HG02678 (cell line): Measurements from ENCODE around the gene UBE2R2.
"Not testable (repeated sequence)": the region's sequence is repeated elsewhere in the genome, so short reads cannot be mapped to it uniquely, and the experiment has no call there.

ENCODE experiments used
- ATAC-seq: cut with Tn5 transposase; IDR thresholded peaks from one replicate; pipeline ENCODE4 v1.9.1; 2021; ENCODE audit warnings: mild to moderate bottlenecking, moderate library complexity; ENCODE audit not compliant: unreplicated experiment

Gene UBE2R2

DNA sequence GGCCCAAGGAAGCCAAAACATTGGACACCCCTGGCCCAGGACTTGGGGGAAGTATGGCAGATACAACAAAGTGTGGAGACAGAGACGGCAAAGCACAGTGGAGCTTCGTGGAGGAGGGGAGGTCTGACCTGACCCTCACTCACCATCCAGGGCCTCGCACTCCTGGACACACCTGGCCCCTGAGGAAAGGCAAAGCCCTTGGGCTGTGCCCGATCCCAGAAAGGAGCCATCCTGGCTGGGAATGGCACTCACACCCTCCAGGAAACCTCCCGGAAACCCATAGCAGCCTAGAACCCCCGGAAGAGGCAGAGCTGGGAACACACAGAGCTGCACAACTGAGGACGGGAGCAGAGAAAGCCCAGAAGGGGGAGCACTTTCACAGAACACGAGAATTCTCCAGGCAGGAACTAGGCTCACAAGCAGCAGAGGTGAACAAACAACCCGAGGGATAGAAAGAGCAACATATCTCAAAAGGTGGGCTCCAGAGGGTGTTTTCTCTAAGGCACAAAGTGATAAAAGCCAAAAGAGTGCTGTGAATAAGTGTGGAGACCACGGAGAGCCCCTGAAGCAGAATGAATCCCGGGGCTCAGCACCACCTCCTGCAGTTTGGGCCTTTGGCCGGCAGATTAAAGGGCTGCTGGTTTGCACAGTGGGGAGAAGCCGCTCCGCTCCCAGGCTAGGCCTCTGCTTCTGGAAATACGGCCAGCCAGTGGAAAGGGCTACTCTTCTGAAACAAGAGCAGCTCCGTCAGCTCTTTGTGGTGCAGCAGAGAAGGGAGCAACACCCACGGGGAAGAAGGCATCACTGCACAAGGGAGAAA lies 108.2 kb downstream of the UBE2R2 start:
- no peak for ATAC-seq

DNA sequence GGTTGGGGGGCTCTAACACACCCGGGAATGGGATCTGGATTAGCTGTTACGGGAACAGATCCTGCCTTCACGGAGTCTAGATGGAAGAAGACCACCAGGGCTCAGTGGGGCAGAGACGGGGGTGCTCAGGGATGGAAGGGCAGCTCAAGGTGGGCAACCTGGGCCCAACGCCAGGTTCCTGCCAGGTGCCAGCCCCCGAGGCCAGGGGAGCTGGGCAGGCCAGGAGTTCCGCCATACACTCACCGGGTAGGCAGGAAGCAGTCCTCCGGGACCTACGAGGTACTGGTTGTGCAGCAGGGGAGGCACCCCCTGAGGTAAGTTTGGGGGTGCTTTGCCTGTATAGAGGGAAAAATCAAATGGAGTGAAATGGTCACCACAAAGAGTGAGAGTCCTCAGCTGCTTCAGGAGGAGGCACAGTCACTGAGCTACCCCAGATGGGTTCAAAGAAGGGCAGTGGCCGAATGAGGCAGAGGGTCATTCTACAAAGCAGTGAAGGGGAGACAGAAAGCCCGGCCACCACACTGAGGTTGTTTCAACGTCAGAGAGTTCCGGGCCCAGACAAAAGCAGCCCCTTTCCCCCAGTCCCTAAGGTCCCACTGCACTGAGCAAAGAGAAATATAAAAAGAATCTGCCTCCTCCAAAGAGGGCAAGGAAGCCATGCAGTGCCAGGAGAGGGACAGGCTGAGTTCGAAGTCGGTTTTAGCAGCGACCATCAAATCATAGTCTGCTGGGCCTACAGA lies 110.0 kb downstream of the UBE2R2 start:
- ATAC-seq = no peak

DNA sequence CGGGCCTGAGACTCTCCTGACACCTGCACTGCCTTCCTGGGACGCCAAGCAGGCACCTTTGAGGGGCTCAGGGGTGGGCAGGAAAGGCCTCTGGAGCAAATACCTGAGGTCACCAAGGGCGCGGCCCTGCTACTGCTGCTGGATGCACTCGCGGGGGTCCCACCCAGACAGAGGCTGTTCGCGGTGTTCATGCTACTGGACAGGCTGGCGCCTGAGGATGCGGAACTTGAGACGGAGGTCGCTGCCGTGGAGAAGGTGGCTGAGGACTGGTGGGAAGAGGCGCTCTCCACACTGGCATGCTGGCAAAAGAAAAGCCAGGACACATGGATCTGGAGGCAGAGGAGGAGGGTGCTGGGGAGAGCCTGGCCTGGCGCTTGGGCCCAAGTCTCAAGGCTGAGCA lies 110.7 kb downstream of the UBE2R2 start:
- ATAC-seq = no peak

DNA sequence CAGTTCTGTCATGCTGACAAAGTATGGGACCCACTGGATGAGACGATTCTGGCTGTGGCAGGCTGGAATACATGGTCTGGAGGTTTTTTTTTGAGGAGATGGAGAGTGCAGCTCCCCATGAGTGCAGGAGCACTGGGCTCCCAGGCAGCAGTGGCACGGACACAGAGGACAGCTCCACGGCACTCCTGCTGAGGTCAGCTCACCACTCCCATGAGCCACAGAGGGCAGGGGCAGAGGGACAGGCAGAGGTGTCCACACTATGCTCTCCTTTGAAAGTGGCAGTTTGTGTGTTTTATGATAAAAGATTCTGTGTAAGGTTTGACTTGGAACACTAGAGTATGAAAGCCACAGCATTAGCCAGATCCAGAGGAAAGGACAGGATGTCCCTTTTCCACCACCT lies 114.4 kb downstream of the UBE2R2 start:
- no peak for ATAC-seq

DNA sequence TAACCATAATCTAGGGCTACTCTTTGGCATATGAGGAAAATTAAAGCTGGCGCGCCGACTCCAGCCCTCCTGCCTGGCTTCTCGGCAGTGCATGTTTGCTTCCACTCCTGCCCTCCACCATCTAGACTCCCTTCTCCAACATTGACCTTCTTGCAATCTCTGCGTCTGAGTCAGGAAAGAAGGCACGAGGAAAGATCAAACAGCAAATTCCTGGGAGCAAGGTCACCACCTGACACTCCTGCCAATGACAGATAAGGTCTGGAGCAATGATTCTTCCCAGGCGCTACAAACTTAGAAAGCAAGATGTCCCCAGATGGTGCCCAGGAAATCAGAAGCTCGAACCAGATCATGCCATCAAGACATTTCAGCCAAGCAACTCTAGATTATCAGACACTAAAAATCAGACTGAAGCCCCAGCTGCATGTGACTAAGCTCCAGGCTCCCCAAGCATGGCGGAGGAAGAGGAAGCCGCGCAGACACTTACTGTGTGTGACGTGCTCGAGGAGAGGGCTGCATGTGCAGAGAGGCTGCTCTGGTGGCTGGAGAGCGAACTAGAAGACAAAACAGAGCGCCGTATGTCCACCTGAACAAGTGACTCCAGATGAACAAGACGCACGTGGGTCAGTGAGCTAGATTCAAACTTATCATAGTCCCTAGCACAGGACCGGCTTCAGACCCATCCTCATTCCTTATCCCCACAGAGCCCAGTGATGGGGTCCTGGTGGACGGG lies 115.3 kb downstream of the UBE2R2 start:
- no peak for ATAC-seq

DNA sequence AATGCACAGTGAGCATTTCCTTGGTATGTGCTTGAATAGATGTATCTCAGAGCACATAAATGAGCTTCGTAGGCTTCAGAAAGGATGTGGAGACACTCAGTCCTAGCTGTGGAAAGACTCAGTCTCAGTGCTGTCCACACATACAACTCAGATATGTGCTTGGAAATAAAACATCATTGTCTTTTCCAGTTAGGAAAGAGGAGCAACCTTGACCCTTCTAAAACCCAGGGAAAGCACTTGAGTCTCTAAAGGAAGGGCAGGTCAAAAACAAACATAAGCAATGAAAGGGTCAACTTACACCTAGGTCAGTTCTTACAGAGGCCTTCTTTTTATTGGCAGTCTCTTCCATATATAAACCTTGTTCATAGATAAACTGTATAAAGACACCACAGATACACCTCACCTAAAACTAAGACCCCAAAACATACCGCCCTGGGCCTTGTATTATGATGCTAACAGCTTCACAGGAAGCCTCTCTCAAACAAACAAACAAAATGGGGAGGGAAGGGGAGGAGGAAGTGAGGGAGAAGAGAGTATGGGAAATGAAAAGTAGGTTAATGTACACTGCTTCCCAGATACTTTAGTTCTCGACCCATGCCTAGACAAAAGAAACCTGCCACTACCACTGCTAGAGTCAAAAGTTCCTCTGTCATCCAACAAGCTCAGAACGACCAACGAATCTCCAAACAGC lies 117.4 kb downstream of the UBE2R2 start:
- ATAC-seq = no peak

DNA sequence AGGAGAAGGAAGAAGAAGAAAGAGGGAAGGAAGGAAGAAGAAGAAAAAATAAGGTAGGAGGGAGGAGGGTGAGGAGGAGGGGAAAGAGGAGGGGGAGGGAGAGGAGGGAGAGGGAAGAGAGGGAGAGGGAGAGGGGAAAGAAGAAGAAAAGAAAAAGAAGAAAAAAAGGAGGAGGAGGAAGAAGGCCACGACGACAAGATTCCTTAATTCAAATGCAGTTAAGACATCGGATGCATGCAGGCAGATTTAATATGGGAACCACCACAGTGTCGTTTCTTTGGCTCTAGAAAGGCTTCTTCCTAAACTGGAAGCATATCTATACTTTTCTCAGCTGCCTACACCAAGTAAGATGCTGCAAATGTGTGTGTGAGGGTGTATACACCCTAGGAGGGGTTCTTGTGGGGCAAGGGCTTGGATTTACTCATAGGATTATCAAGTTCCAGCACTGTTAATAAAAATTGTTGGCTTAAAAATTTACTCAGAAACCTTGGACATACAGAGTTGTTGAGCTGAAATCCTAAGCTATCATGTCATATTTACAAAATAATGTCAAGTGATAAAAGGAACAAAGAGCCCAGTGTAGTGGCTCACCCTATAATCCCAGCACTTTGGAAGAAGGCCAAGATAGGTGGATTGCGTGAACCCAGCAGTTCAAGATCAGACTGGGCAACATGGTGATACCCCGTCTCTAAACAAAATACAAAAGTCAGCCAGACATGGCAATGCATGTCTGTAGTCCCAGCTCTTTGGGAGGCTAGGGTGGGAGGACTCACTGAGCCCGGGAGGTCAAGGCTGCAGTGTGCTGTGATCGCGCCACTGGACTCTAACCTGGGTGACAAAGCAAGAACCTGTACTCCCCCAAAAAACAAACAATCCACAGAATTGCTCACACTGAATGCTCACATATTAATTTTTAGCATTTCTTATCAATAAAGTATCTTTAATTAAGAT lies 123.2 kb downstream of the UBE2R2 start:
- ATAC-seq = no peak

DNA sequence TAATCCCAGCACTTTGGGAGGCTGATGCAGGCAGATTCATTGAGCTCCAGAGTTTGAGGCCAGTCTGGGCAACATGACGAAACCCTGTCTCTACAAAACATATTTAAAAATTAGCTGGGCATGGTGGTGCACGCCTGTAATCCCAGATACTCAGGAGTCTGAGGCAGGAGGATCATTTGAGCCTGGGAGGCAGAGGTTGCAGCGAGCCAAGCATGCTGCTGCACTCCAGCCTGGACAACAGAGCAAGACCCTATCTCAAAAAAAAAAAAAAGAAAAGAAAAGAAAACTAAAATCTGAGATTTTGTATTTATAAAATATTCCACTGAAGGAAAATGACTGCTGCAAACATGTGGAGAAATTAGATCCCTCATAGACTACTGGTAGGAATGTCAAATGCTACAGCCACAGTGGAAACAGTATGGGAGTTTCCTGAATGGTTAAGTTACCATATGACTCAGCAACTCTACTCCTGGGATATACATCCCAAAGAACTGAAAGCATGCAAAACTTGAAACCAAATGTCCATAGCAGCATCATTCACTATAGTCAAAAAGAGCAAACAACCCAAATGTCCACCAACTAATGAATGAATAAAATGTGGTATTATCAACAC lies 125.6 kb downstream of the UBE2R2 start:
- ATAC-seq = no peak

DNA sequence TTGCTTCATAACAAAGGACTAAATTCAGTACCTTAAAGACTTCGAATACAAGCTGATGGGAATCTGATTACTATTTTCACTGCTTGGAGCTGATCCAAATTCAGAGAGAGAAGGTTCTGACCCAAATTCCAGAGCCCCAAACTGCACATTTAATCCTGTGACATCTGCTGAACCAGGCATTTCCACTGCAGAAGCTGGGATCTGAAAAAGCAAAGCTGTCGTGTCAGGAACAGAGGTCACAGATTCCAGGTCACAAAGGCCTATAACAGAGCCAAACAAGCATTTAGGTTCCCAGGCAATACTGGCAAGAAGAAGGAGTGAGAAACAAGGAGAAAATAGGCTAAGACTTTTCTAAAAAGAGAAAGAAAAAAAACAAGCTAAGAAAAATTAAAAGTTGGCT lies 126.4 kb downstream of the UBE2R2 start:
- ATAC-seq = no peak

DNA sequence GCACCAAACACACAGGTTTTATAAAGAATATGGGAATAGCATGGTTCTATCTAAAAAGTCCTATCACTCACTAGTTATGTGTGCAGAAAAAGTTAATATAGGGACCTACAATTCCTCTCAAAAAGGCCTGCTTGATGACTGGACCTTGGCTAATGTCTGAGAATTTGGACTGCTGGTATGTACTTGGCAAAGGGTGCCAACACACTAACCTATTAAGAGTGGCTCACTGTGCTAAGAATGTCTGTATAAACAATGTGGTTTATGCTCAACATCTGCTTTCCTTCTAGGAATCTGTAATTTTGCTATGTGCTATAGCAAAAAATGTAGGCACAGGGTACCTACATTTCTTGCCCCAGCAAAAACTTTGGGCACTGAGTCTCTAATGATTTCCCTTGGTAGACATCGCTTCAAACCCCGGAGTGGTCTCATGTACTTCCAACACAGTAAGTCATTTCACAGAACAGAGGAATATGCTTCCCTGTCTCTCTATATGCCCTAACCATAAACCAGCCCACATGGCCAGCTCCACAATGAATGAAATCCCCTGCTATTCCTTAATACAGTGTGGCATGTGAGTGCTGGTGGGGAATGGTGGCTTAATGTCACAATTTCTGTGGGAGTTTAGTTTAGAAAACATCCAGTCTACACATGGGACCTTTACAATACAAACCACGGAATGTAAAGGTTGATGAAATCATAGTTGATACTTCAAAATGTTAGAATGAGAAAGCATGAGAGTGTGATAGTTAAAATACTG lies 130.0 kb downstream of the UBE2R2 start:
- no peak for ATAC-seq

DNA sequence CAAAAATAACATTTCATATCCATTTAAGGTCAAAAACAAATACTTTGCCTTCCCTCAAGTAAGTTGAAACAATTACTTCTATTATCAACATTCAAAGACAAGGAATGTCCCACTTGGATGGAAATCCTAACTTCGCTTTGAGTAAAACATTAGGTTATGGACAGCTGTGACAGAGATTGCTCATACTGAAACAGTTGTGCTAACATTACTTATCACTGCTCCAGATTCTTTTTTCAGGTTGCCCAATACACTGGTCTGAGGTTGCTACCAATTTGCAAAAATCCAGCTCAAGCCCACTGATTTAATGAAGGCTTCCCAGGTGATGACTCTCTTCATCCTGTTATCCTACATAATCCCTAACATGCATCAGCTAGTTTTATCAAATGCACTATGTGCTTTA lies 133.4 kb downstream of the UBE2R2 start:
- no peak for ATAC-seq

DNA sequence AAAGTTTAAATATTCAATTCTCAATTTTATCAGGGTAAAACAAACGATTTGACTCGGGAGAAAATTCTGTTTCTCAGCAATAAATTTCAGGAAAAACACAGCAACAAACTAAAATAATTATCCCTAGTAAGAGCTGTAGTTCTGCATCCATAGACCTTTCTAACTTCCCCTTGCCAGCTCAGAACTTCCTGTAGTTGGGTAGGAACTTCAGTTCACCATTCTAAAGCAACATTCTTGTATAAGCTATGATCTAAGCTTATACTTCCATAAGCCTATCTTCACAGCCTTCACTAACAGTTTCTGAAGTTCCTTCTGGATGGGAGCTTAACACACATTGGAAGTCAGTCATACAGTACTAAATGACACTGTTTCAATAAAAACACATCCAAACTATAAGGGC lies 135.1 kb downstream of the UBE2R2 start:
- ATAC-seq = no peak

DNA sequence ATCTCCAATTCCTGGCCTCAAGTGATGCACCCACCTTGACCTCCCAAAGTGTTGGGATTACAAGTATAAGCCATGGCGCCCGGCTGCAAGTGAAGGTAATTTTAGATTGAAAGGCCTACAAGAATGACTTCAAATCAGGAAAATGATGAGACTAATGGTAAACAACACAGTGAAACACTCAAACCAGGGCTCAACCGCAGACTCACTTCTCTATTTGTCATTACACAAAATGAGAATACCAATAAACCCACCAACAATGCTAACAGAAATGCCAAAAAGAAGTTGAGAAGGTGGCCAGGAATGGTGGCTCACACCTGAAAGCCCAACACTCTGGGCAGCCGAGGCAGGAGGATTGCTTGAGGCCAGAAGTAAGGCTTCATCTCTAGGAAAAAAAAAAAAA lies 139.6 kb downstream of the UBE2R2 start:
- no peak for ATAC-seq

DNA sequence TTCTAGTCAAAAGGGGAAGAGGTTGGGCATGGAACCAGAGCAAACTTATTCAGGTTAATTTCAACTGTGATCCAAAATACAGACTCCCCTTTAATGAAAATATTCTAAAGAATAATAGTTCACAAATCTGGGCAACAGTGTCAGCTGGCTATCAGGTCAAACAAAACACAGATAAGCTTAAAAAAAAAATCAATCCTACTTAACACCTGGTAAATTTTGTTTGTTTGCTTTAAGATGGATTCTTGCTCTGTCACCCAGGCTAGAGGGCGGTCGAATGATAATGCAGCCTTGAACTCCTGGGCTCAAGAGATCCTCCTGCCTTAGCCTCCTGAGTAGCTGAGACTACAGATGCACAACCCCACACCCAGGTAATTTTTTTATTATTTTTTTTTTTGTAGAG lies 142.8 kb downstream of the UBE2R2 start:
- ATAC-seq = no peak

DNA sequence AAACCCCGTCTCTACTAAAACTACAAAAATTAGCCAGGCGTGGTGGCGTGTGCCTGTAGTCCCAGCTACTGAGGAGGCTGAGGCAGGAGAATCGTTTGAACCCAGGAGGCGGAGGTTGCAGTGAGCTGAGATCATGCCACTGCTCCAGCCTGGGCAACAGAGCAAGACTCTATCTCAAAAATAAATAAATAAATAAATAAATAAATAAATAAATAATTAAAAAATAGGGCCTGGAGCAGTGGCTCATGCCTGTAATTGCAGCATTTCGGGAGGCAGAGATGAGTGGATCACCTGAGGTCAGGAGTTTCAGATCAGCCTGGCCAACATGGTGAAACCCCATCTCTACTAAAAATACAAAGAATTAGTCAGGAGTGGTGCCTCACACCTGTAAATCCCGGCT lies 145.5 kb downstream of the UBE2R2 start:
- not testable (repeated sequence) for ATAC-seq

DNA sequence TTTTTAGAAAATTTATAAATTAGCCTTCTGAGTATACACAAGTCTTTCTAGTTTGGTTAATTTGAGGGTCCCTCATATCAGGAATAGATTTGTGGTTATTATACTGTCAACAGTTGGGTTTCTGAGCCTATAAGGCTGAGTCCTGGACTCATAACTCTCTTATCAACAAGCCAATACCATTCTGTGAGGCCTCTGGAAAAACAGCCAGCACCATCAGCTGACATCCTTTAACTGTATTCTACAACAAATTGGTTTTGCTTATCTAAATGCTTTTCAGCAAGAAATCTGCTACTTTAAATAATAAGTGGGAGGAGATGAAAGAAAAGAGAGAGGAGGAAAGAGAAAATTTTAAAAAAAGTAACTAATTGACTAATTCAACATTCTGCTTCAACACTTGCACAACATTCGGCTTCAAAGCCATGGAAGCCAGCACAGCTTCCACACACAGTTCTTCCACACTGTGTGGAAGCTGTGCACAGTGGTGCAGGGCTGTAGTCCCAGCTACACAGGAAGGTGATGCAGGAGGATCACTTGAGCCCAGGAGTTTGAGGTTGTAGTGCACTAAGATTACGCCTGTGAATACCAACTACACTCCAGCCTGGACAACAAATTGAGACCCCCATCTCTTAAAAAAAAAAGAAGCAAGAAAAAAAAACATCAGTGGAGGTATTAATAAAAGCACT lies 147.3 kb downstream of the UBE2R2 start:
- ATAC-seq = no peak
